Left kidney (tissue), 2 donors: ENCODE measurements around the gene TSPO. TPM values are rescaled to one million over a fixed set of nuclear protein-coding genes. Genes with fewer than 3 reads are reported as not detected.

ENCODE experiments used
- DNase-seq: peaks from one replicate; pipeline ENCODE4 v3.0.0-alpha.2; 2013
- polyA plus RNA-seq: library from polyadenylated mRNA; unstranded; fragments of 120-200 nt; gene quantifications from one replicate; pipeline ENCODE4 v1.2.1, GENCODE V29; 2013; ENCODE audit not compliant: insufficient read length

TSPO gene
- polyA plus RNA-seq, 1 donor: 12.2 TPM

GRCh38 chr22:43201486-43202219 lies 50.3 kb downstream of the TSPO start:
- no peak for DNase-seq

- DNase-seq: no peak
Measured at GRCh38 chr22:43202326-43202725, 51.0 kb downstream of the TSPO start.

- no peak for DNase-seq
Measured at GRCh38 chr22:43202756-43203410, 51.5 kb downstream of the TSPO start.

GRCh38 chr22:43203471-43203981 lies 52.2 kb downstream of the TSPO start:
- peak; percentile 66 for DNase-seq

- no peak for DNase-seq
Measured at GRCh38 chr22:43205261-43205691, 53.9 kb downstream of the TSPO start.

GRCh38 chr22:43205748-43206508 lies 54.6 kb downstream of the TSPO start:
- DNase-seq: no peak

GRCh38 chr22:43206509-43207161 lies 55.3 kb downstream of the TSPO start:
- DNase-seq: no peak

GRCh38 chr22:43207386-43207785 lies 56.0 kb downstream of the TSPO start:
- no peak for DNase-seq

GRCh38 chr22:43207849-43208702 lies 56.7 kb downstream of the TSPO start:
- no peak for DNase-seq

GRCh38 chr22:43208703-43209522 lies 57.6 kb downstream of the TSPO start:
- no peak for DNase-seq

- DNase-seq: no peak
Measured at GRCh38 chr22:43209523-43209890, 58.1 kb downstream of the TSPO start.

- no peak for DNase-seq
Measured at GRCh38 chr22:43209971-43210370, 58.6 kb downstream of the TSPO start.

- no peak for DNase-seq
Measured at GRCh38 chr22:43210631-43211515, 59.5 kb downstream of the TSPO start.

GRCh38 chr22:43211941-43212433 lies 60.6 kb downstream of the TSPO start:
- DNase-seq: no peak

GRCh38 chr22:43212434-43212952 lies 61.1 kb downstream of the TSPO start:
- no peak for DNase-seq
